Activated CD4-positive, alpha-beta T cell treated with anti-CD3 and anti-CD28 coated beads for 24 hours (primary cell): ENCODE data around the gene ZNF823.
"Not testable (repeated sequence)": the region's sequence is repeated elsewhere in the genome, so short reads cannot be mapped to it uniquely, and the experiment has no call there.

ENCODE experiments used
- DNase-seq, 2 donors: peaks; one replicate each; pipeline ENCODE4 v3.0.0-alpha.2; 2020; ENCODE audit warnings: low read depth in 2 of 2

ZNF823 gene

GRCh38 chr19:11738746-11739620 is at the start of gene ZNF823:
ZNF823 (minus strand) TSS chr19:11738946; CDS start chr19:11738819, 127 bp downstream.
- DNase-seq: peak; percentile 96 to 98

- DNase-seq: no peak
Observed at GRCh38 chr19:11787536-11787935, 48.8 kb upstream of the ZNF823 start.

GRCh38 chr19:11784356-11784755 is 45.6 kb upstream of the ZNF823 start:
- DNase-seq: no peak

GRCh38 chr19:11783767-11784166 is 45.0 kb upstream of the ZNF823 start:
- DNase-seq: no peak

GRCh38 chr19:11781295-11782057 is 42.7 kb upstream of the ZNF823 start:
- DNase-seq: no peak

GRCh38 chr19:11780431-11781020 is 41.8 kb upstream of the ZNF823 start:
- no peak for DNase-seq

- DNase-seq: not testable (repeated sequence)
Observed at GRCh38 chr19:11776669-11777068, 37.9 kb upstream of the ZNF823 start.

- DNase-seq: not testable (repeated sequence)
Observed at GRCh38 chr19:11771520-11771919, 32.8 kb upstream of the ZNF823 start.

GRCh38 chr19:11769995-11770394 is 31.2 kb upstream of the ZNF823 start:
- no peak for DNase-seq

GRCh38 chr19:11767633-11768133 is 28.9 kb upstream of the ZNF823 start:
- DNase-seq: no peak

GRCh38 chr19:11766597-11767591 is 28.1 kb upstream of the ZNF823 start, which contains the start of gene ZNF441:
ZNF441 (plus strand) TSS chr19:11767000; CDS start chr19:11767194, 194 bp downstream.
- DNase-seq: peak; percentile 87 to 97

GRCh38 chr19:11763611-11764010 is 24.9 kb upstream of the ZNF823 start:
- no peak for DNase-seq

GRCh38 chr19:11763117-11763516 is 24.4 kb upstream of the ZNF823 start:
- DNase-seq: no peak

- no peak for DNase-seq
Observed at GRCh38 chr19:11759805-11760204, 21.1 kb upstream of the ZNF823 start.

GRCh38 chr19:11756965-11757364 is 18.2 kb upstream of the ZNF823 start:
- no peak for DNase-seq

GRCh38 chr19:11754663-11755062 is 15.9 kb upstream of the ZNF823 start:
- no peak for DNase-seq

GRCh38 chr19:11752244-11752736 is 13.5 kb upstream of the ZNF823 start:
- no peak for DNase-seq

GRCh38 chr19:11749751-11750150 is 11.0 kb upstream of the ZNF823 start:
- DNase-seq: no peak

GRCh38 chr19:11747277-11747676 is 8.5 kb upstream of the ZNF823 start:
- no peak for DNase-seq

GRCh38 chr19:11745869-11746268 is 7.1 kb upstream of the ZNF823 start:
- no peak for DNase-seq
